ENCODE data around the gene EPHB2. TPM values are rescaled to one million over a fixed set of nuclear protein-coding genes. Genes with fewer than 3 reads are reported as not detected.

EPHB2 gene
- total RNA-seq, 2 experiments from 2014 or later = 0.08 TPM; not detected in 1

DNA sequence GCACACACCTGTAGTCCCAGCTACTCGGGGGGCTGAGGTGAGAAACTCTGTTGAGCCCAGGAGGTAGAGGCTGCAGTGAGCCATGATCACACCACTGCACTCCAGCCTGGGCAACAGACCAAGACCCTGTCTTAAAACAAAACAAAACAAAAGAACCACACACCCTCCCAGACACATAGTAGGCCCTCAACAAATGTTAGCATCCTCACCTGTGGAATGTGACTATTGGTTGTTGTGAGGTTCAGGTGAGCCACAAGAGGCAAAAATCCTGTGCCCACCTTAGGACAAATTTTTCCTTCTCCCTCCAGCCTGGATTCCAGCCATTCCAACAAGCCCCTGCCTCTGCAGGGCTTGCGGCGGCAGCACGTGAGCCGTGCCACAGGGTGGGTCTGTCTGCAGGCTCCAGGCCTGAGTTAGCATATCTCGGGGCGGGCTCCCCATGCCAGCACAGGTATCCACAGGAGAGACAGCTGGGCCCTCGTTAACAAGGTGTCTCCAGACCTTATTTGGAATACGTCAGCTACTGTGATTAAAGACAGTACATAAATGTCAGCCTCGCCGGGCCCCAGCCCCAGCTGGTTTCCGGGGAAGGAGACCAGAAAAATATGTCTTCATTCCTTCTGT, 40.2 kb upstream of the EPHB2 start:
- Histone ChIP-seq H3K4me1 (ENCODE audit: insufficient read depth, low read length) (no peaks in the 10 kb centered on the region), H3K27me3 (ENCODE audit: control insufficient read depth in 1 of 2, insufficient read depth in 2 of 2, low read length in 2 of 2) (peaks cover 17 to 19% of the 10 kb centered on the region in 2 experiments), H3K27ac (ENCODE audit: low read depth in 1 of 2, low read length in 2 of 2) (no peak overlapping the region), H3K9me3 (ENCODE audit: control insufficient read depth in 1 of 2, insufficient read depth in 1 of 2, low read length in 2 of 2) (peaks cover 0 to 5% of the 10 kb centered on the region in 2 experiments), H3K4me3 (ENCODE audit: low read length) (no peak overlapping the region), H3K36me3 (ENCODE audit: insufficient read depth, low read length) (no peaks in the 10 kb centered on the region)
- Mint-ChIP-seq H3K9me3 (no peaks in the 10 kb centered on the region), H3K4me1 (ENCODE audit: low read depth) (no peaks in the 10 kb centered on the region), H3K27me3 (peaks cover 77% of the 10 kb centered on the region), H3K27ac (no peak overlapping the region), H3K4me3 (no peak overlapping the region), H3K36me3 (ENCODE audit: low read depth) (no peaks in the 10 kb centered on the region)
- no peak for DNase-seq
- ChIA-PET POLR2A (no interaction called here), CTCF (no interaction called here)
- intact Hi-C loops (cut with DNase I, micrococcal nuclease) = no loop called here
- TF ChIP-seq, protein P1, sequence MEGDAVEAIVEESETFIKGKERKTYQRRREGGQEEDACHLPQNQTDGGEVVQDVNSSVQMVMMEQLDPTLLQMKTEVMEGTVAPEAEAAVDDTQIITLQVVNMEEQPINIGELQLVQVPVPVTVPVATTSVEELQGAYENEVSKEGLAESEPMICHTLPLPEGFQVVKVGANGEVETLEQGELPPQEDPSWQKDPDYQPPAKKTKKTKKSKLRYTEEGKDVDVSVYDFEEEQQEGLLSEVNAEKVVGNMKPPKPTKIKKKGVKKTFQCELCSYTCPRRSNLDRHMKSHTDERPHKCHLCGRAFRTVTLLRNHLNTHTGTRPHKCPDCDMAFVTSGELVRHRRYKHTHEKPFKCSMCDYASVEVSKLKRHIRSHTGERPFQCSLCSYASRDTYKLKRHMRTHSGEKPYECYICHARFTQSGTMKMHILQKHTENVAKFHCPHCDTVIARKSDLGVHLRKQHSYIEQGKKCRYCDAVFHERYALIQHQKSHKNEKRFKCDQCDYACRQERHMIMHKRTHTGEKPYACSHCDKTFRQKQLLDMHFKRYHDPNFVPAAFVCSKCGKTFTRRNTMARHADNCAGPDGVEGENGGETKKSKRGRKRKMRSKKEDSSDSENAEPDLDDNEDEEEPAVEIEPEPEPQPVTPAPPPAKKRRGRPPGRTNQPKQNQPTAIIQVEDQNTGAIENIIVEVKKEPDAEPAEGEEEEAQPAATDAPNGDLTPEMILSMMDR (IDR thresholded peaks at IDR 0.05) = no peak
- no peak for ATAC-seq (ENCODE audit: poor library complexity)

DNA sequence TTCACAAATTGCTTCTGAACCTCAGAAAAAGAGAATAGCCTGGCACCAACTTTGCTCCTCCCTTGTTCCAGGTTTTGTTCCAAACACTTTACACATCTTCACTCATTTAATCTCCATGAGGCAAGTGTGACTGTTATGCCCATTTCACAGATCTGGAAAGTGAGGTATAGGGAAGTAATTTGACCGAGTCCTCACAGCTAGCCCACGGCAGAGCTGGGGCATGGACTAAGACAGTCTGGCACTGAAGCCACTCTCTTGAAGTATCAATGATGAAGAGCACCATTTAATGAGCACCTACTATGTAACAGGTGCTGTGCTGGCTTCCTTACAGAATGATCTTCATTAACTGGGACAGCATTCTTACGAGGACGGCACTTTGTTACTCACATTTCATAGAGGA, 38.6 kb upstream of the EPHB2 start:
- no peak overlapping the region for H3K4me3 Mint-ChIP-seq
- Histone ChIP-seq H3K4me3 (ENCODE audit: low read length) (no peak overlapping the region), H3K27ac (ENCODE audit: low read depth in 1 of 2, low read length in 2 of 2) (no peak overlapping the region), H3K4me1 (ENCODE audit: insufficient read depth, low read length) (no peaks in the 10 kb centered on the region), H3K27me3 (ENCODE audit: control insufficient read depth in 1 of 2, insufficient read depth in 2 of 2, low read length in 2 of 2) (peaks cover 19 to 21% of the 10 kb centered on the region in 2 experiments), H3K36me3 (ENCODE audit: insufficient read depth, low read length) (no peaks in the 10 kb centered on the region), H3K9me3 (ENCODE audit: control insufficient read depth in 1 of 2, insufficient read depth in 1 of 2, low read length in 2 of 2) (peaks cover 0 to 9% of the 10 kb centered on the region in 2 experiments)
- DNase-seq (no peak), ATAC-seq (ENCODE audit: poor library complexity) (no peak)
- TF ChIP-seq, protein P1 (IDR thresholded peaks at IDR 0.05) = no peak
- CTCF ChIA-PET = no interaction called here
- POLR2A ChIA-PET = no interaction called here
- no peak overlapping the region for H3K27ac Mint-ChIP-seq
- H3K4me1 Mint-ChIP-seq (ENCODE audit: low read depth) = no peaks in the 10 kb centered on the region
- H3K36me3 Mint-ChIP-seq (ENCODE audit: low read depth) = no peaks in the 10 kb centered on the region
- no peaks in the 10 kb centered on the region for H3K9me3 Mint-ChIP-seq
- intact Hi-C loops (cut with DNase I, micrococcal nuclease) = no loop called here
- peaks cover 78% of the 10 kb centered on the region for H3K27me3 Mint-ChIP-seq

DNA sequence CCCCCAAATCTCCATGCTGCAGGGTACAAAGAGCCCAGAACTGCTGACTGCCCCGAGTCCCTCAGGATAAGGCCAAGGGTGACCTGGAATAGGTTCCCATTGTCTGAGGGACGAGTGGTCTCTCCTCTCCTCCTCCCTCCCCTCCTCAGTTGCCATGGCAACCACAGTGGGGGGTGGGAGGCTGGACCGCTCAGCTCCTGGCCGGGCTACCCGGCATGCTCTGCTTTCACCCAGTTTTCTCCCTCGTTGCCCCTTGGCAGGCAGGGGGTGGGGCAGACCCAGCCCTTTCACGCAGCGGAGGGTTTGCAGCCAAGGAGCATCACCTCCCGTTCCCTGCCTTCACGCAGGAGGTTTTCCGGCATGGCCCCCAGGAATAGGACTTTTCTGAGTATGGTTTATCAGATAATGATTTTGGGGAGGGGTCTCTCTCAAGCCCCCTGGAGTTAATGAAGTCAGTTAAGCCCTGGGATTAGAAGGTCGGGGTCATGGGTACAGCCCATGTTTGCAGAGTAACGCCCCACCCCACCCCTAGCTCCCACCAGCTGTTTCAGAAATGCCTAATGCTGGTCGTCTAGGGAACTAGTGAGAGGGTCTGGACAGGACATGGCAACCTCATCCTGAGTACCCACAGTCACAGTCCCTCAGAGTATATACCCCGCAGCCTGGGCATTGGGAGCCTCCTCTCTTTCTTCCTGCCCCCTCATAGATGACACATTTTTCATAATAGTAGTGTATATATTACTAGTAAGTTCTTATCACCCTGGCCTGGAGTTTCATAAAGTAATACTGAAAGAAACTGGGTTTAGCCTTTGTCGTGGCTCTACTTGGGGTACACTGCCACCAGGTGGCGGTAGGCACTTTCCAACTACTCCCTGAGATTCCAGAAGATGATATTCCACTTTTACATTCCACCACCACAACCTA, 36.9 kb upstream of the EPHB2 start:
- Mint-ChIP-seq H3K4me3 (no peak overlapping the region), H3K9me3 (no peaks in the 10 kb centered on the region), H3K36me3 (ENCODE audit: low read depth) (no peaks in the 10 kb centered on the region), H3K27ac (no peak overlapping the region), H3K4me1 (ENCODE audit: low read depth) (no peaks in the 10 kb centered on the region), H3K27me3 (peaks cover 62% of the 10 kb centered on the region)
- Histone ChIP-seq H3K27ac (ENCODE audit: low read depth in 1 of 2, low read length in 2 of 2) (no peak overlapping the region), H3K4me1 (ENCODE audit: insufficient read depth, low read length) (no peaks in the 10 kb centered on the region), H3K27me3 (ENCODE audit: control insufficient read depth in 1 of 2, insufficient read depth in 2 of 2, low read length in 2 of 2) (peaks cover 19 to 21% of the 10 kb centered on the region in 2 experiments), H3K4me3 (ENCODE audit: low read length) (no peak overlapping the region), H3K36me3 (ENCODE audit: insufficient read depth, low read length) (no peaks in the 10 kb centered on the region), H3K9me3 (ENCODE audit: control insufficient read depth in 1 of 2, insufficient read depth in 1 of 2, low read length in 2 of 2) (peaks cover 0 to 11% of the 10 kb centered on the region in 2 experiments)
- ATAC-seq (ENCODE audit: poor library complexity) = no peak
- ChIA-PET CTCF (no interaction called here), POLR2A (no interaction called here)
- intact Hi-C loops (cut with DNase I, micrococcal nuclease) = no loop called here
- DNase-seq = peak in 1 of 14 experiments; percentile 8
- TF ChIP-seq, protein P1 (IDR thresholded peaks at IDR 0.05) = no peak
